Measurements from ENCODE around the gene CACFD1.

Gene CACFD1

DNA sequence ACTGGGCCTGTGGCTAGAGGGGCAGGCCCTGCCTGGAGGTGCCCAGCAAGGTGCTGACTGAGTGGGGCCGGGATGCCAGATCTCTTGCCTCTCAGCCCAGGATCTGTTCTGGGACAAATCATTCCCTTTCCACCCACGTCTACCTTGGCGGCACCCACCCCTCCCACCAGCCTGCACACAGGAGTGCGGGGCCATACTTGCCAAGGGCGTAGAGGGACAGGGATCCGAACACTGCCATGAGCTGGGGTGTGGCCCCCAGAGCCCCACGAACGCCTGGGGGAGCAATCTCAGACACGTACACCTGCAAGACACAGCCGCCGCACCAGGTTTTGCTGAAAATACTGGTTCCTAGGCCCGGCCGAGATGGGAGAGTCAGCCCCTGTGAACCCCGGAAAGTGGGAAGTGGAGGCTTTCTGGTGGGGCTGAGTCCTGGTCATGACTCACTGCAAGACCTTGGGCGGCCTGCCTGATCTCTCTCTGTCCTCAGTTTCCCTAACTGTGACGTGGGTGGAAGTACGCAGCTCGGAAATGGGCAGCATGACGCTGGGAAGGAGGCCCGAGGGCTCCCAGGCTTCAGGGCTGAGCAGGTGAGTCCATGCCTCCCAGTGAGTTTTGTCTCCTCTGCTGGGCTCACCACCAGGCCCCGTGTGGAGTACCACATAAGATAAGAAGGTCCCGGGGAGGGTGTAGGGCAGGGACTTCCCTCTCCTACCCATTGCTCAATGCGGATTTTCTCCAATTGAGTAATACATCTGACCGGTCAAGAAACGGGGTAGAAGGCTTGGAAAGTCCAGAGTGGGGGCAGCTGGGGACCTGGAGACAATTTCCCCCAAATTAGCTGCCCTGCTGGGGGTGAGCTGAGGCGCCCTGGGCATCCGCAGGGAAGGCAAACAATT, 16.5 kb downstream of the CACFD1 start:
- DNase-seq = no peak
- Mint-ChIP-seq H3K36me3 (peaks cover 11 to 31% of the 10 kb centered on the region in 2 donors), H3K9me3 (no peaks in the 10 kb centered on the region), H3K4me3 (peak overlapping the region; percentile 20 to 34), H3K27me3 (no peaks in the 10 kb centered on the region), H3K27ac (peak overlapping the region; percentile 43), H3K4me1 (peaks cover 17 to 47% of the 10 kb centered on the region in 2 donors)
- ATAC-seq (replicated peaks) = no peak

DNA sequence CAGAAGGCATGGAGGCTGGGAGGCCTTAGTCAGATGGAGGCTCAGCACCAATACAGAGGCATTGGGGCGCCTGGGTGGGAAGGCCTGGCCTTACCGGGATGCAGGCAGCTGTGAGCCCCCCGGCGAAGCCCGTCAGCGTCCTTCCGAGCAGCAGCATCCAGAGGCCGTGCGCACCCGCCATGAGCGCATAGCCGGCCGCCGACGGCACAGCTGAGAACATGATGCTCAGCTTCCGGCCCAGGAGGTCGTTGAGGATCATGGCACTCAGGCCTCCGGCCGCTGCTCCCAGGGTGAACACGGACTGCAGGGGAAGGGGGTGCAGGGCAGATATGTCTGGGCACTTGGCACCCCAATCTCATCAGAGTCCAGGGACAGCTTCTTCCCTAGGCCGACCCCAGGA, 17.2 kb downstream of the CACFD1 start:
- DNase-seq (no peak), ATAC-seq (replicated peaks) (no peak)
- Mint-ChIP-seq H3K36me3 (peaks cover 8 to 25% of the 10 kb centered on the region in 2 donors), H3K27ac (no peak overlapping the region), H3K4me3 (no peak overlapping the region), H3K9me3 (no peaks in the 10 kb centered on the region), H3K27me3 (no peaks in the 10 kb centered on the region), H3K4me1 (peaks cover 17 to 47% of the 10 kb centered on the region in 2 donors)

DNA sequence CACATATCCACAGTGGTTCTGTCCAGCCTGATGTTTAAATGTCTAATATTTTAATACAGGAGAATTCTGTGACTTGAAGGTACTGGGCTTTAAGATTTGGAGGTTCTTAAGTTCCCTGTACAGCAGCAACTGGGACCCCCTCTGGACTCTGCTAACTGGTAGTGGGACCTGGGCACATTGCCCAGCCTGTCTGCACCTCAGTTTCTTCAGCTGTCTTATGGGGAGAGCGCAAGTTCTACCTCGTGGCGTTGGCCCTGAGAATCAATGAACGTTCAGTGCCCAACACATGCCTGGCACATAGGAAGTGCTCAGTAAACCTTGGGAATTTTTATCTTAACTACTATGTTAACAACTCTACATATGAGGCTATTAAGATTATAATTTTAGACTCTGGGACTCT, 17.7 kb downstream of the CACFD1 start:
- no peak overlapping the region for H3K27ac Mint-ChIP-seq
- ATAC-seq (replicated peaks) (no peak), DNase-seq (no peak)
- peaks cover 0 to 3% of the 10 kb centered on the region in 2 donors for H3K27me3 Mint-ChIP-seq
- H3K36me3 Mint-ChIP-seq = peaks cover 8 to 24% of the 10 kb centered on the region in 2 donors
- H3K4me3 Mint-ChIP-seq = peak overlapping the region; percentile 90 to 97
- peaks cover 19 to 47% of the 10 kb centered on the region in 2 donors for H3K4me1 Mint-ChIP-seq
- H3K9me3 Mint-ChIP-seq = no peaks in the 10 kb centered on the region

DNA sequence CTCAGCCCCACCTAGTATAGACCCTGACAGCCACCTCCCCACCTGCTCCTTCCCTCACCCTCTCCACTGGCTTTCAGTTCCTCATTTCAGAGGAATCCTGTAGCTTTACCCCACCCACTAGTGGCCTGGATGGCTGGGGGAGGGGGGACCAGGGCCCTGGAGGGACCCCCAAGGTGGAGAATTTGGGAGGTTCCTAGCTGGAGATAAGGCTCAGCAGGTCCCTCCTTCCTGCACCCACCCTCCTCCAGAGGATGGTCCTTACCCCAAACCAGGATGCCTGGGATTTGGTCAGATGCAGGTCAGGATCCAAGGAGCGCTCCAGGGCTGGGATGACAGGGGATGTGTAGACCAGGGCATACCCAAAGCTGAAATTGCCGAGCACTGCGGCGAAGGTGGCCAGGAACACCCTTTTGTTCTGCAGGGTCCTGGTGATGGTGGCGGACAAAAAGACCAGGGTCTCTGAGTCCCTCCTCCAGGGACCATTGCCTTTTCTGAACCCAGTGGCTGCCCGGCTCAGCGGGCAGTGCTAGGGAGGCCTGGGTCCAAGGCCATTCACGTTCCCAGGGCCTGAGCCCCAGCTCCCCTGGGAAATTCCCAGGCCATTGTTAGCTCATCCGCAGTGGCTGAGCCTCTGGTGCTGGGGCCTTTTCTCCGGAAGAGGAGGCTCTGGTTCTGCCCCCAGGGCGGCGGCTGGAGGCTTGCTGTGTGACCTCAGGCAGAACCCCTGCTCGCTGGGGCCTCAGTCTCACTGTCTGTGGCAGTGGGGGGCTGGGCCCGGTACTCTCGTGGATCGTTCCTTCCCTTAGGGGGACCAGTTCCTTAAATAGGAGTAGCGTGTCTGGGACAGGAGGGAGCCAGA, 18.4 kb downstream of the CACFD1 start:
- H3K36me3 Mint-ChIP-seq = peaks cover 3 to 19% of the 10 kb centered on the region in 2 donors
- peak overlapping the region; percentile 95 for H3K27ac Mint-ChIP-seq
- peaks cover 19 to 47% of the 10 kb centered on the region in 2 donors for H3K4me1 Mint-ChIP-seq
- H3K27me3 Mint-ChIP-seq = peaks cover 3 to 4% of the 10 kb centered on the region in 2 donors
- peak overlapping the region; percentile 90 to 97 for H3K4me3 Mint-ChIP-seq
- no peaks in the 10 kb centered on the region for H3K9me3 Mint-ChIP-seq
- ATAC-seq (replicated peaks) (peak; percentile 48 to 54), DNase-seq (peak; percentile 35)

DNA sequence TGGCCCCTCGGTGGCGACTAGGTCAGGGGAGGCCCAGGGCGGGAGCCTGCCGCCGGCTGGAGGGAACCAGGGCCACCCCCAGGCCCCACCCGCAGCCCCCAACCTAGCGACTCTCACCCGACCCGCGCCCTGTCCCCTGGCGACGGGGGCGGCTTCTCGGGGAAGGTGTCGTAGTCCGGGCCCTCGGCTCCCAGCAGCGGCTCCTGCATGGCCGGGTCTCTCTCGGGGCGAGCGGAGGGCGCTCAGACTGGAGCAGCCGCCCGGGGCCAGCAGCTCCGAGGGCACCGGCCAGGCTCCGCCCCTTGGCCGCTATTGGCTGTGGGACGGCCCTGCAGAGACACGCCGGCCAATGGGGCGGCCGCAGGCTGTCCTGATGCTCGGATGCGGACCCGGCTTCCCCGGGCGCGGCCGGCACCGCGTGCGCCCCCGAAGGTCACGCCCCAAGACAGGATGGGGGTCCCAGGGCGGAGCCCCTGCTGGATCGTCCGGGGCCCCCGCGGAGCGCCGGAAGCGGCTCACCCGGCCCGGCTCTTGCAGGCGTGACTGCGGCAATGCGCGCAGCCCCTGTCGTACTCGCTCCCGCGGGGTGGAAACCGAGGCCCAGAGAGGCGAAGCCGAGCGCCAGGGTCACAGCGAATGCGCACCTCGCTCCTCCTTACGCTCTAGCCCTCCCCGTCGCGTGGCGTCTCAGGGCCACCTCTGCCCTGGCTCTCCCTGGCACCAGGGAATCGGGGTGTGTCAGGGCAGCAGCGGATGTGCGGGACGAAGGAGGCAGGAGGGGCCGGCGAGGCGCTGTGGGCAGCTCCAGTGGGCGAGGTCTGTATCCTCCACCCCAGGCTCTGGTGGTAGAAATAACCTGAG, 19.3 kb downstream of the CACFD1 start, which contains the start of gene SLC2A6:
Gene SLC2A6 (minus strand): TSS at position 249 of the 861 bp plus-strand sequence. CDS start 40 bp downstream, at position 209.
- Mint-ChIP-seq H3K27me3 (peaks cover 3 to 5% of the 10 kb centered on the region in 2 donors), H3K27ac (peak within 1 kb of the TSS; percentile 95), H3K4me3 (peak within 1 kb of the TSS; percentile 90 to 97), H3K36me3 (peaks cover 3 to 19% of the 10 kb centered on the region in 2 donors), H3K4me1 (peaks cover 19 to 45% of the 10 kb centered on the region in 2 donors), H3K9me3 (no peaks in the 10 kb centered on the region)
- DNase-seq = peak; percentile 84
- ATAC-seq (replicated peaks) = peak; percentile 96

DNA sequence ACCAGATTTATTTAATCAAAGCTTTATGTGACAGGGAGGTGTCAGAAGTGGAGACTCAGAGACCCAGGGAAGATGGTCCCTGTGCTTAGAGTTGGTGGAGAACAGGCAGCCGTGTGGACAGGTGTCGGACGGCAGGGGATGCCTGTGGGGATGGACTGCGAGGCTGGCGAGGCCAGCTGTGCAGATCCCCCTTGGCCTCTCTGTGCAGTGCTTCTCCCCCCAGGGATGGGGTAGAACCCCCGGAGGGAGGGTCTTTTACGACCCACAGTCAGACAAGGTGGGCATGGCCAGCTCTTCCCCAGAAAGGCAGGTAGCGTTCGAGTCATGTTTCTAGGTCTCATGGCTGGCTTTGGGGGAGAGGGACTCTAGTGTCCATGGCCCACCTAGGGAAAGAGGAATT, 23.8 kb downstream of the CACFD1 start:
- H3K36me3 Mint-ChIP-seq = peaks cover 0 to 3% of the 10 kb centered on the region in 2 donors
- ATAC-seq (replicated peaks) (no peak), DNase-seq (no peak)
- no peak overlapping the region for H3K4me3 Mint-ChIP-seq
- H3K9me3 Mint-ChIP-seq = no peaks in the 10 kb centered on the region
- peak overlapping the region; percentile 57 for H3K27ac Mint-ChIP-seq
- H3K27me3 Mint-ChIP-seq = peaks cover 3 to 5% of the 10 kb centered on the region in 2 donors
- H3K4me1 Mint-ChIP-seq = peaks cover 13 to 15% of the 10 kb centered on the region in 2 donors

DNA sequence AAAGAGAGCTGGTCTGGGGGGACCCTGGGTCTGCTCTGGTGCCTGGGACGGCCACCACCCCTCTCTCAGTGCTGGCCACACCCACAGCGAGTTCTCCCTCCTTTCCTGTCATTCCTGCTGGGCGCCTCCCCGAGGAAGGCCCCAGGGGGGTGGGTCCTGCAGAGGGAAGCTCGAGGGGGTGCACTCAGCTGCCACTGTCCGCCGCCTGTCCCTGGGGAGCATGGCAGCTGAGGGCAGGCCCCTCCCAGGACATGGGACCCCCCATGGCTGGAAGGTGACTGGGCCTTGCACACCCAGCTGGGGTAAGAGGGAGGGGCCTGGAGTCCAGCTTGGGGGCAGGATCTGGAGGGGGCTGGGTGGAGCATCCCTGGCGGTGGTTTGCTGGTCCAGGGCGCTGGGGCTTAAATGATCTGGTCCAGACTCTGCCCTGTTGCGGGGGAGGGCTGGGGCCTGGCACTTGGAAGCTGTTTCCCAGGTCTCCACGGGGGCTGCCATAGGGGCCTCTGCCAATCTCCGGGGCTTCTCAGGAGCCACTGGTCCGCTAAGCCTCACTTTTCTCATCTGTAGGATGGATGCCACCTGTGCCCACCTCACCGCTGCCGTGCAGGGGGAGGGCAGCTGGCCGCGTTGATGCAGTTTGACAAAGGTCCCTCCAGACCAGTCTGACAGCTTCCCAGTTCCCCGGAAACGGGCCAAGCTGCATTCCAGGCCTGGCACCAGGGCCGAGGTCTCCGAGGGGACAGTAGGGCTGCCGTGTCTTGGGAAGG, 25.1 kb downstream of the CACFD1 start:
- H3K4me3 Mint-ChIP-seq = no peak overlapping the region
- H3K4me1 Mint-ChIP-seq = peaks cover 7 to 10% of the 10 kb centered on the region in 2 donors
- DNase-seq (no peak), ATAC-seq (replicated peaks) (no peak)
- H3K27me3 Mint-ChIP-seq = peaks cover 8 to 10% of the 10 kb centered on the region in 2 donors
- H3K36me3 Mint-ChIP-seq = peaks cover 0 to 2% of the 10 kb centered on the region in 2 donors
- H3K27ac Mint-ChIP-seq = no peak overlapping the region
- no peaks in the 10 kb centered on the region for H3K9me3 Mint-ChIP-seq

DNA sequence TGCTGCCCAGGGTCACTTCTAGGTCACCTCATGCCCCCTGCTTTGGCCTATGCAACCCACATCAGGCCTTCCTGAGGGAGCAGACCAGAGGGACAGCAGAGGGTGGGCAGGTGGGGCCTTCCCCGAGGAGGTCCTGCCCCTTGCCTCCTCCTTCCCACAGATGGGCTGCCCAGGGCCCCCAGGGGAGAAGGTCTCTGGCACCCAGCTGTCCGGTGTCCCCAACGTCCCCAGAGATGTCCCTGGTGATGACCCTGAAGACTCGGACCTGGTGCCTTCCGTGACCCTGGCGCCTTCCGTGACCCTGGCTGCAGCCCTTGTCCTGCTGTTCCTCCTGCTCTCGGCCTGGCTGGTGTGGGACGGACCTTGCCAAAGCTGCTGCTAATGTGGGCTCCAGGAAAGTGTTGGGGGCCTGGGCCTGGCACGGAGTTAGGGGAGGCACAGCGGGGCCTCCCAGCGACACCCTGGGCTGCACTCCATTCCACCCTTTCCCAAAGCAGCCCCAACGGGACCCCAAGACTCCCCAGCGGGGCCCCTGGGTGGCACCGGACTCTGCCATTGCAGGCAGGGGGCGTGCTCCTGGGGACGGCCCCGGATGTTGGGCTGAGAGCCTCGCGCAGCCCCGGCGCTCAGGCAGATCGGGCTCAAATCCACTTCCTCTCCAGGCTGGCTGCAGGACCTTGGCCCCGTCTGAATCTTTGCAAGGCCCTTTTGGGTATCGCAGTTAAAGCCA, 25.9 kb downstream of the CACFD1 start:
- Mint-ChIP-seq H3K27ac (peak overlapping the region; percentile 81), H3K4me3 (peak overlapping the region; percentile 46 to 53), H3K4me1 (peaks cover 6 to 8% of the 10 kb centered on the region in 2 donors), H3K36me3 (peaks cover 0 to 2% of the 10 kb centered on the region in 2 donors), H3K9me3 (no peaks in the 10 kb centered on the region), H3K27me3 (peaks cover 15 to 18% of the 10 kb centered on the region in 2 donors)
- DNase-seq = no peak
- peak; percentile 66 to 78 for ATAC-seq (replicated peaks)

DNA sequence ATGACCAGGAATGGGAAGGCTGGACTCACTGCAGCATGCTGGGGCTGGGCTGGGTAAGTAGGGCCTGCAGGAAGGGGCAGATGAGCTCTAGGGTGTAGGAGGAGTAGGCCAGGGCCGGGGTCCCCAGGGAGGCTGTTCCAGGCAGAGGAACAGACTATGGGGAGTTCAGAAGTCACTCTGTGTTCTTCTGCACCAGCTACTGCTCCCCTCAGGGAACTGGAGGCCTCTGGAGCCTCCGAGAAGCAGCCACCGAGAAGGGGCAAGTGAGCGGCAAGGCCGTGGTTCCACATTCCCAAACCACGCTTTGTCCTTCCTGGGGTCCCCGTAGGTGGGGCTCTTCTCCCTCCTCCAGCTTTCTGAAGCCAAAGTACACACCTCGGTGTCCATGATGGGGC, 27.6 kb downstream of the CACFD1 start:
- H3K27me3 Mint-ChIP-seq = peaks cover 13 to 20% of the 10 kb centered on the region in 2 donors
- H3K36me3 Mint-ChIP-seq = peaks cover 0 to 2% of the 10 kb centered on the region in 2 donors
- DNase-seq (no peak), ATAC-seq (replicated peaks) (no peak)
- no peak overlapping the region for H3K4me3 Mint-ChIP-seq
- no peaks in the 10 kb centered on the region for H3K9me3 Mint-ChIP-seq
- H3K27ac Mint-ChIP-seq = no peak overlapping the region
- H3K4me1 Mint-ChIP-seq = peaks cover 6 to 7% of the 10 kb centered on the region in 2 donors

DNA sequence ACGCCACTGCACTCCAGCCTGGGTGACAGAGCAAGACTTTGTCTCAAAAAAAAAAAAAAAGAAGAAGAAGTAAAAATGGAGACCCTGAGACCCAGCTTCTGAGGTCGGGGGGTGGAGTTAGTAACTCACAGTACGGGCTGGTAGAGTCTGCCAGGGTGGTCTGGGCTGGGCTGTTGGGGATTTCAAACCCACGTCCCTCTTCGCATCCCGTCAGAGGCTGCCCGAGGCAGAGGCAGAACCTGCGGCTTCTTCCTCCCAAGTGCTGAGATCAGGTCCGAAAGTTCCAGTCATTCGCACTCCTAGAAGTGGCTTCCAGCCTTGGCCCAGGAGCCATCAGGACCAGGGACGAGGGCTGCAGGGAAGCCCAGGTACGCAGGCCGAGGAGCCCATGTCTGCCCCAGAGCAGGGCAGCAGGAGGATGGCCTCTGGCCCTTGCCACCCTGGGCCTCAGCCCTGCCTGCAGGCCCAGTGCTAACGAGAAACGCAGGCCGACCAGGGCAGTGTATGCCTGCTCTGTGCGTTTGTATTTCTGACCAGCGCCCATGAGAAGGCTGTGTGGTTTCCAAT, 29.0 kb downstream of the CACFD1 start:
- Mint-ChIP-seq H3K27me3 (peaks cover 12 to 15% of the 10 kb centered on the region in 2 donors), H3K4me3 (no peak overlapping the region), H3K4me1 (peaks cover 6% of the 10 kb centered on the region in 2 donors), H3K27ac (no peak overlapping the region), H3K9me3 (no peaks in the 10 kb centered on the region), H3K36me3 (peaks cover 0 to 2% of the 10 kb centered on the region in 2 donors)
- ATAC-seq (replicated peaks) (no peak), DNase-seq (no peak)

DNA sequence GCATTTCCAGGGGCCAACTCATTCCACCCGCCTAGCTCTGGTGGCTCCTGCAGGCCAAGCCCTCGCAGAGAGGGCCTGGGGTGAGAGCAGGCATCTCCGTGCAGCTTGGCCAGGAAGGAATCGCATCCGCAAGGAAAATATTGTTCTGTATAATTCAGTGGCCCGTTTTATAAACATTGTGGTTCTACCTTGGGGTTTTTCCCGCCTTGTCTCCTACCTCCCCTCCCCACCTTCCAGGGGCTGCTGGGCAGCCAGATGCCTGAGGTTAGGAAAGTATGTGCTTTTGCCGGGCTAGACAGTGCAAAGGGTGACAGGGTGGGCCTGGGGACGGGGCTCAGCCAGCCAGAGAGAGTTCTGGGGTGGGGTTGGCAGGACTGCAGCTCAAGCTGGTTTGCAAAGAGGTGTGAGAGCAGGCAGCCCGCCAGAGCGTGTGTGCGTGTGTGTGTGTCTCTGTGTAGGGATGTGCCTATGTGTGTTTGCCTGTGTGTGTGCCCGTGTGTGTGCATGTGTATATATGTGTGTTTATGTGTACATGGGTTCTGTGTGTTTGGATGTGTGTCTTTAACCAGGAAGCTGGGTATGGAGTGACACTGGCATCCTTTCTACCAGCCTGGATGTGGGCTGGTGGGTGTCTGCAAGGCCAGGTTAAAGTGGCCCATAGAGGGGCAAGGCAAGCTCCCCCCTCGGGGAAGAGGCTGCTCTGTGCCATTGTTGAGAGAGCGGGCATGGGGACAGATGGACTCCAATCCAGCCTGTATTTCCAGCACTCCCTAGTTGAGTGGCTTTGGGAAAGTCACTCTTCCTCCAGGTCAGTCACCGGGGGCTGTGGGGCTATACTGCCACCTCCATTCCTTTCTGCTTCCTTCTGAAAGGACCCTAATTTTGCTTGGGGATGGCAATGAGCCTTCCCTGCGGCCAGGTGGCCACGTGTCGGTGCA, 29.7 kb downstream of the CACFD1 start:
- no peak overlapping the region for H3K27ac Mint-ChIP-seq
- peaks cover 12 to 15% of the 10 kb centered on the region in 2 donors for H3K27me3 Mint-ChIP-seq

More for the DNA sequence above, 29.7 kb downstream of the CACFD1 start:
- ATAC-seq (replicated peaks) (no peak), DNase-seq (no peak)
- Mint-ChIP-seq H3K36me3 (no peaks in the 10 kb centered on the region), H3K9me3 (no peaks in the 10 kb centered on the region), H3K4me3 (no peak overlapping the region), H3K4me1 (peaks cover 6% of the 10 kb centered on the region in 2 donors)
